Endothelial cell of umbilical vein (primary cell): ENCODE results near the gene LLCFC1. TPM values are rescaled to one million over a fixed set of nuclear protein-coding genes. Genes with fewer than 3 reads are reported as not detected.

ENCODE experiments used
- BruUV-seq: library from RNA; stranded (reverse); fragments of 400-500 nt; replicated peaks from 2 replicates; lab custom pipeline; 2021; lab: Mats Ljungman, UMichigan
- CTCF ChIA-PET: fragments of 300-600, 350-600 bp; sonication (Branson Sonifier 250); formaldehyde crosslinking; loops from one replicate; lab custom pipeline; 2021; ENCODE audit warnings: antibody characterized with exemption, inconsistent platforms; lab: Charles Lee
- POLR2A ChIA-PET: fragments of 300-600, 350-600 bp; sonication (Branson Sonifier 250); formaldehyde crosslinking; loops from one replicate; lab custom pipeline; 2021; ENCODE audit warnings: antibody characterized with exemption, inconsistent platforms; lab: Charles Lee
- DNase-seq: peaks from one replicate; pipeline ENCODE4 v3.0.0-alpha.2; 2011; ENCODE audit warnings: low read depth, low spot score
- FAIRE-seq: peaks from 2 replicates; lab custom pipeline; 2011; peaks lifted over from hg19 to GRCh38; lab: Jason Lieb, UNC
- H2AFZ ChIP-seq: 2 replicates; pipeline ENCODE4 v1.6.0; 2012; ENCODE audit warnings: low read depth, low read length, control low read depth, inconsistent platforms
- H3K27ac ChIP-seq: 2 replicates; pipeline ENCODE4 v1.5.1; 2011; ENCODE audit warnings: low read depth, mild to moderate bottlenecking, control low read depth, low read length, moderate library complexity; ENCODE audit not compliant: insufficient read depth
- H3K27me3 ChIP-seq, 2 experiments: 2 replicates each; pipeline versions ENCODE4 v1.6.0 to v1.6.1; 2011; ENCODE audit warnings: low read length in 2 of 2, mixed read lengths in 1 of 2; ENCODE audit not compliant: control insufficient read depth in 2 of 2, insufficient read depth in 2 of 2
- H3K36me3 ChIP-seq, 2 experiments: 2 replicates in 1 of 2; 3 replicates in 1 of 2; pipeline ENCODE4 v1.5.1; 2011; ENCODE audit warnings: low read length in 2 of 2, mild to moderate bottlenecking in 1 of 2, moderate library complexity in 1 of 2; ENCODE audit not compliant: control insufficient read depth in 2 of 2, insufficient read depth in 2 of 2; ENCODE audit errors: extremely low read depth in 1 of 2
- H3K4me1 ChIP-seq: 3 replicates; pipeline ENCODE4 v1.5.1; 2011; ENCODE audit warnings: mild to moderate bottlenecking, low read length; ENCODE audit not compliant: control insufficient read depth, insufficient read depth; ENCODE audit errors: extremely low read depth
- H3K4me2 ChIP-seq: 2 replicates; pipeline ENCODE4 v1.6.1; 2011; ENCODE audit warnings: low read length, control low read depth, mixed read lengths; ENCODE audit not compliant: insufficient read depth
- H3K4me3 ChIP-seq, 3 experiments: fragments of 200-600 bp in 1 of 3; sonication (generic), shearing (Covaris generic) in 1 of 3; replicated peaks in 1 of 3; 2 replicates each; pipeline ENCODE4 v1.5.1; 2011 to 2016; ENCODE audit warnings: control low read depth in 3 of 3, low read length in 3 of 3, mild to moderate bottlenecking in 2 of 3, inconsistent platforms in 1 of 3, low read depth in 1 of 3, moderate library complexity in 1 of 3; ENCODE audit not compliant: insufficient read depth in 1 of 3
- H3K79me2 ChIP-seq: 2 replicates; pipeline ENCODE4 v1.6.0; 2012; ENCODE audit warnings: low read length, inconsistent platforms; ENCODE audit not compliant: control insufficient read depth, insufficient read depth
- H3K9ac ChIP-seq: replicated peaks from 2 replicates; pipeline ENCODE3; 2011; ENCODE audit warnings: low read length, control low read depth; ENCODE audit not compliant: insufficient read depth; ENCODE audit errors: extremely low read depth
- H3K9me1 ChIP-seq: replicated peaks from 3 replicates; pipeline ENCODE4 v1.6.0; 2011; ENCODE audit warnings: mild to moderate bottlenecking, low read length; ENCODE audit not compliant: control insufficient read depth, insufficient read depth; ENCODE audit errors: extremely low read depth
- H3K9me3 ChIP-seq: replicated peaks from 2 replicates; pipeline ENCODE4 v1.5.1; 2012; ENCODE audit warnings: low read length, inconsistent platforms; ENCODE audit not compliant: control insufficient read depth, insufficient read depth
- H4K20me1 ChIP-seq: replicated peaks from 2 replicates; pipeline ENCODE3; 2011; ENCODE audit warnings: mild to moderate bottlenecking, low read length; ENCODE audit not compliant: control insufficient read depth, insufficient read depth; ENCODE audit errors: extremely low read depth
- EZH2 ChIP-seq: IDR thresholded peaks from 2 replicates; pipeline ENCODE4 v1.6.1; 2012; ENCODE audit warnings: borderline replicate concordance, low read depth, mild to moderate bottlenecking, moderate library complexity, low read length, inconsistent platforms; ENCODE audit not compliant: severe bottlenecking
- FOS ChIP-seq: IDR thresholded peaks from 2 replicates; pipeline ENCODE4 v1.6.1; 2011; ENCODE audit warnings: mild to moderate bottlenecking, low read length, moderate library complexity, borderline replicate concordance; ENCODE audit not compliant: insufficient read depth
- GATA2 ChIP-seq: IDR thresholded peaks from 2 replicates; pipeline ENCODE4 v1.7.0; 2011; ENCODE audit warnings: low read depth, mild to moderate bottlenecking, moderate library complexity, mixed read lengths, low read length; ENCODE audit not compliant: insufficient read length, insufficient read depth
- JUN ChIP-seq: IDR thresholded peaks from 2 replicates; pipeline ENCODE4 v1.6.1; 2011; ENCODE audit warnings: borderline replicate concordance, low read depth; ENCODE audit not compliant: insufficient read length, insufficient read depth
- MYC ChIP-seq: IDR thresholded peaks from one replicate; pipeline ENCODE4 v1.6.1; 2011; ENCODE audit warnings: mild to moderate bottlenecking, low read depth, low read length
- POLR2A ChIP-seq: IDR thresholded peaks from 2 replicates; pipeline ENCODE4 v1.6.1; 2012; ENCODE audit warnings: low read depth, mild to moderate bottlenecking, control low read depth, low read length
- POLR2AphosphoS5 ChIP-seq: IDR thresholded peaks from 2 replicates; pipeline ENCODE4 v1.6.1; 2012; ENCODE audit warnings: low read depth, mild to moderate bottlenecking, control low read depth, low read length, moderate library complexity; ENCODE audit not compliant: insufficient read depth
- dilution Hi-C: fragments of 300-500 bp; cut with MboI; formaldehyde crosslinking; loops from one replicate; pipeline ENCODE4 v1.15.0; 2019; ENCODE audit warnings: low sequenced_read_pairs; ENCODE audit not compliant: extremely low pct_ligation_motif_present
- intact Hi-C: fragments of 100-400 bp; cut with micrococcal nuclease; formaldehyde crosslinking; loops from one replicate; pipeline ENCODE4 v1.10.0; 2022
- polyA plus RNA-seq, 4 experiments: library from polyadenylated mRNA; depleted of rRNA in 3 of 4; stranded (reverse) in 3 of 4; unstranded in 1 of 4; fragments of >200 nt; gene quantifications; 2 replicates each; pipeline versions ENCODE4 v1.2.1 to v1.2.3, GENCODE V29; 2011 to 2012; ENCODE audit warnings: missing spikeins in 1 of 4
- total RNA-seq: library from RNA; stranded (reverse); gene quantifications from 2 replicates; pipeline ENCODE4 v1.2.3, GENCODE V29; 2021
- TF ChIP-seq, protein P1 (sequence below): IDR thresholded peaks from 2 replicates; pipeline ENCODE4 v1.6.1; 2011; ENCODE audit not compliant: insufficient read depth, insufficient read length
- TF ChIP-seq, protein P2 (sequence below), 2 donors: IDR thresholded peaks; 1 replicate in 1 of 2; 2 replicates in 1 of 2; pipeline ENCODE4 v1.5.1; 2011; ENCODE audit warnings: low read length in 2 of 2, mild to moderate bottlenecking in 2 of 2, moderate library complexity in 2 of 2, control low read depth in 1 of 2, inconsistent platforms in 1 of 2, low read depth in 1 of 2; ENCODE audit not compliant: insufficient read depth in 1 of 2; ENCODE audit errors: extremely low read depth in 1 of 2

The LLCFC1 gene
- total and polyA plus RNA-seq, 2 donors (not counting 3 experiments of a cell fraction or from before 2014, with no cell fraction given) = not detected

DNA sequence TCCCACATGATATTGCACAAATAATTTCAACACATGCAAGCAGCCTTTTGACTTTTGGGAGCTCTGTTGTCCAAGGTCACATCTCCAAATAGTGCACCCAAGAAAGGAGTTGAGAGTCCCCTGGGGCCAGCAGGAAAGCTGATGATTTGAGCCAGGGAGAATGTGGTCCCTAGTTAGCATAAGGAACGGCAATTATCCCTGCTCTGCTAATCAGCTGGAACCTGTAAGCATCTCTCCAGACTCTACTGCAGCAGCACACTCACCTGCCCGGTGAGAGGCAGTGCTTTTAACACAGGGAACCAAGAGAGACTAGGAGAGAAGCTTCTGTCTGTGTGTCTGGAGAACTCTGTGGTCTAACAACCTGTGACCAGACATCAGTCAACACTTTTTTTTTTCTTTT lies 22.8 kb upstream of the LLCFC1 start:
- Histone ChIP-seq H3K27me3 (peaks cover 0 to 2% of the 10 kb centered on the region in 2 experiments), H2AFZ (no peak overlapping the region), H4K20me1 (no peaks in the 10 kb centered on the region), H3K9me1 (no peaks in the 10 kb centered on the region), H3K27ac (no peak overlapping the region), H3K4me2 (no peak overlapping the region), H3K4me3 (no peak overlapping the region), H3K9me3 (no peaks in the 10 kb centered on the region), H3K79me2 (no peaks in the 10 kb centered on the region), H3K9ac (no peak overlapping the region), H3K4me1 (no peaks in the 10 kb centered on the region), H3K36me3 (no peaks in the 10 kb centered on the region)
- POLR2A ChIA-PET = no interaction called here
- FAIRE-seq (no peak), DNase-seq (no peak)
- CTCF ChIA-PET = interaction anchor here (0.9 kb wide), 1 partner anchor 284 kb away, joined by 3 read pairs; no protein-coding TSS in a partner anchor
- intact Hi-C loops = no loop called here
- dilution Hi-C loops = no loop called here
- BruUV-seq = no TSS peak
- TF ChIP-seq, protein P1, sequence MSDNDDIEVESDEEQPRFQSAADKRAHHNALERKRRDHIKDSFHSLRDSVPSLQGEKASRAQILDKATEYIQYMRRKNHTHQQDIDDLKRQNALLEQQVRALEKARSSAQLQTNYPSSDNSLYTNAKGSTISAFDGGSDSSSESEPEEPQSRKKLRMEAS = no peak
- TF ChIP-seq POLR2AphosphoS5 (no peak), GATA2 (no peak), JUN (no peak), FOS (no peak), MYC (no peak), EZH2 (no peak), POLR2A (no peak)
- TF ChIP-seq, protein P2, sequence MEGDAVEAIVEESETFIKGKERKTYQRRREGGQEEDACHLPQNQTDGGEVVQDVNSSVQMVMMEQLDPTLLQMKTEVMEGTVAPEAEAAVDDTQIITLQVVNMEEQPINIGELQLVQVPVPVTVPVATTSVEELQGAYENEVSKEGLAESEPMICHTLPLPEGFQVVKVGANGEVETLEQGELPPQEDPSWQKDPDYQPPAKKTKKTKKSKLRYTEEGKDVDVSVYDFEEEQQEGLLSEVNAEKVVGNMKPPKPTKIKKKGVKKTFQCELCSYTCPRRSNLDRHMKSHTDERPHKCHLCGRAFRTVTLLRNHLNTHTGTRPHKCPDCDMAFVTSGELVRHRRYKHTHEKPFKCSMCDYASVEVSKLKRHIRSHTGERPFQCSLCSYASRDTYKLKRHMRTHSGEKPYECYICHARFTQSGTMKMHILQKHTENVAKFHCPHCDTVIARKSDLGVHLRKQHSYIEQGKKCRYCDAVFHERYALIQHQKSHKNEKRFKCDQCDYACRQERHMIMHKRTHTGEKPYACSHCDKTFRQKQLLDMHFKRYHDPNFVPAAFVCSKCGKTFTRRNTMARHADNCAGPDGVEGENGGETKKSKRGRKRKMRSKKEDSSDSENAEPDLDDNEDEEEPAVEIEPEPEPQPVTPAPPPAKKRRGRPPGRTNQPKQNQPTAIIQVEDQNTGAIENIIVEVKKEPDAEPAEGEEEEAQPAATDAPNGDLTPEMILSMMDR (IDR thresholded peaks at IDR 0.05; ENCODE audit: extremely low read depth in 1 of 2, insufficient read depth in 1 of 2, low read depth in 1 of 2, low read length in 2 of 2) = no peak
